ENCODE results near the gene P2RY8.

DNA sequence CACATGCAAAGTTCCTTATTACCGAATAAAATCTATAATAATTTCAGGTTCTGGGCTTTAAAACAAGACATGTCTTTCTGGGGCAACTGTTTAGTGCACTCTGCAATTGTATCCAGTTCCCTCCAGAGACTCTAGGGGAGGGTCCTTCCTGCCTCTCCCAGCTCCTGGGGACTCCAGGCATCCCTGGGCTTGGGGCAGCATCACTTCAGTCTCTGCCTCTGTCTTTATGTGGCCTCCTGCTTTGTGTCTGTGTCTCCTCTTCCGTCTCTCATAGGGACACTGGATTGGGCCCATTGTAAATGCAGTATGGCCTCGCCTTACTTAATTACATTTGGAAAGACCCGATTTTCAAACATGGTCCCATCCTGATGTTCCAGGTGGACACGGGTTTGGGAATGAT, 73.4 kb downstream of the P2RY8 start:
- TF ChIP-seq POLR2AphosphoS5 (IDR thresholded peaks at IDR 0.05) (no peak), CTCF (IDR thresholded peaks at IDR 0.05) (no peak), POLR2A (IDR thresholded peaks at IDR 0.05) (no peak), EP300 (IDR thresholded peaks at IDR 0.05; ENCODE audit: low read depth) (no peak)
